ENCODE data around the gene GALNT10.

GALNT10 gene

GRCh38 chr5:154269414-154269813, 78.9 kb downstream of the GALNT10 start:
- no peak for FAIRE-seq

- FAIRE-seq, result no peak
Measured at GRCh38 chr5:154271466-154271865, 80.9 kb downstream of the GALNT10 start.

DNA sequence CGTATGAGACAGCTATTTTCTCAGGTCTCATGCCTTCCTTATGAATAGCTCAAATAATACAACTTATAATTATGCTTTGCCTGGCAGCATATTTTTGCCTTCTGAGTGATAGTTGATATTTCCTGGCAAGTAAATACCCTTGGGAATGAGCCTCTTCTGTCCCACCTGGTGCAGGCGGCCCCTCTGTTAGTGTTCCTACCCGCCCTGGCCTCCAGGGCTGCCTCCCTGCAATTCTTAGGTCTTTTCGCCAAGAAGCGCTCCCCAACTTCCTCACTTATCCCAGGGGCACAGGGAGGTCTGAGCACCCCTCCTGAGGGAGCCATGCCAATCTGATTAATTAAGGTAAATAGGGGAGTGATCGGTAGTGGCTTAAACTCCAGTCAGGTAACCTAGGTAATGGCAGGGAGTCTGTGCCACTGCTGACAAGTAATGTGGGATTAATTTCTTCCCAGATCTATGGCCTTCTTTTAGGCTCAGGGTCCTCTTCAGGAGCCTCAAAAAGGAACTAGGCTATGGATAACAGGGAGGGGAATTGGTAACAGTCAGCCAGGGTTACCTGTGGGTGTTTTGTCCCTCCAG, 81.5 kb downstream of the GALNT10 start:
- FAIRE-seq, result no peak

DNA sequence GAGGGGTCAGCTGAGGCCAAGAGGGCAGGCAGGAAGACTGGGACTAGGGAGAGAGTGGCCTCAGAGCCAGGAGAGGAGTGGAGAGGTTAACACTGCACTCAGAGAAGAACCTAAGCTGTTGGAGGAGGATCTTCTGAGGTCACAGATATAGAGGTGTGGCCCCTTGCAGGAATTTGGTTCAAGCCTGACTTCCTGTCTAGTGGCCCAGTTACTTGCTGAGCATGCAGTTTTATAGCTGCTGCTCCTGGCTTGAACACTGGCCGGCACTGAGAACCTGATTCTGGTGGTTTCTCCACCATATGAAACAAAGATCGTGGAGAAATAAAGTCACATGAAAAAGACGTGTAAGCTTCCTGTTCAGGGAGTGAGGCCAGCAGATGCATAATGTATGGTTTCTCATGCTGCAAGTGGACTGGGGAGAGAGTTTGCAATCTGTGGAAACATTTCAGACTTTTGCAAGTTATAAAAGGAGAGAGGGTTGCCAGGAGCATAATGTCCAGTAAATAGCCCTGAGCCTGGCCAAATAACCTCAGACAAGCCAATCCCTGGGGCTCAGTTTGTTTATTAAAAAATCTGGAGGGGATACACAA, 82.6 kb downstream of the GALNT10 start:
- FAIRE-seq, result no peak

DNA sequence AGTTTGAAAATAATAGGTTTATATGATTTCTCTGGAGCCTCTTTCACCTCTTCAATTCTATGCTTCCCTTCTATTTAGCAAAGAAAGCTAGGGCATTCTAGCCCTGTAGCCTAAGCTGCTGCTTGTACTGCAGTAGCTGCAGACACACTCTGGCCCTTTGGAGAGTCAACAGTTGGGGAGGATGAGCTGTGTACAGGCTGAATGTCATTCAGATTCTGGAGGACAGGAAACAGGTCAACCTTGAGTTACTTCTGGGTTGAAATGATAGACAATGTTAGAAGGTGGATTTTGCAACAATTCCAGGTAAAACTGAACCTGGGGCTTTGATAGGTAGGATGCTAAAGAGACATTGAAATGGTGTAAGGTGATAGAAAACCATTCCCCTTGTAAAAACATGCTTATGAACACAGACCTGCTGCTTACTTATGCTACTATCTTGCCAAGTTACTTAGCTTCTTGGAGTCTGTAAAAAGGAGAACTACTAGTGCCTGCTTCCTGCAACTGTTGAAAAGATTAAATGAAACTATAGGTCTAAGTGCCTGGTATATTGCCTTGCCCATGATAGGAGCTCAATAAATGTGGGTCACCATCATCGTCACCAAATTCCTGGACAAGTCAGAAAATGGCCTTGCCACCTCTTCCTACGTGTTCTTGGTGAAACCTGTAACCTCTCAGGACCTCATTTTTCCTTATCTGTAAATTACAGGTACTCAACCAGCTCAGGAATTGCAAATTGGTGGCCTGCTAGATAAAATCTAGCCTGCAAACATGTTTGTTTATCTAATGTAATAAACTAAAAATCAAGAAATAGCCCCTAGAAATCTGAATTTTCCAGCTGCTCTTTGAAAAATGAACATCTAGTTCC, 83.7 kb downstream of the GALNT10 start:
- no peak for FAIRE-seq

GRCh38 chr5:154274828-154275185, 84.3 kb downstream of the GALNT10 start:
- FAIRE-seq, result no peak

GRCh38 chr5:154275566-154275965, 85.0 kb downstream of the GALNT10 start:
- FAIRE-seq, result no peak

- FAIRE-seq, result no peak
Measured at GRCh38 chr5:154276261-154276972, 85.9 kb downstream of the GALNT10 start.

GRCh38 chr5:154276973-154277331, 86.4 kb downstream of the GALNT10 start:
- FAIRE-seq, result no peak

DNA sequence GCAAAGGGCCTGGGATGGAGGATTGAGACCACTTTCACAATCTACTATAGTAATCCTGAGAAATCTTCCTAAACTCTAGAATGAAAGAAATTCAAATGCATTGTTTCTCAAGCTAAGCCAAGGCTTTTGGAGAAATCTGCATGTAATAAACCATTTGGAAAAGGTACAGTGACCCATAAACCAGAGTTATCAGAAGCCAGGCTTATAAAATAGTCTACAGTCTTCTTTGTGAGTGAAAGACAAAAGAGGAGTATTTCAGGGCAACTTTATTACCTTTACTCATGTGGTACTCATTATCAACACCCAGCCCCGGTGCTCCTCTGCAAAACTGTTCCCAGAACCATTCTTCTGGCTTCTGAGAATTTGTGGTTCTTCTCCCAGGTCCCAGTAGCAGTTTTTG, 87.0 kb downstream of the GALNT10 start:
- no peak for FAIRE-seq

DNA sequence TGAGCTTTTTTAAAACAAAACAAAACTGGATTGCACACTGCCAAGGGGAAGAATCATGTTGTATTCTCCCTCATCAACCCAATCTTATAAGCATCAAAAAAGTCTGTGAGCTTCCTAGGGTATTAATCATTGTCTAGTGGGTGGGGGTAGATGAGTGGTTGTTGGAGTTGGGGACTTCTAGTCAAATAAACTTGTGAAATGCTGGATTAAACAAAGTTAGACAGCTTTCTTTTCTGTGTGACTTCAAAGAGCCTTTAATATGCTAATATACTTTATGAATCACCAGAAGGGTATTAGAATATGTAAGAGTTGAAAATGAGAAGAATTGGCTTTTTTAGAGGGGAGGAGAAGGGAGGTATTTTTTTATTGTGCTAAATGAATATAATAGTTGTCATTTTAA, 87.7 kb downstream of the GALNT10 start:
- no peak for FAIRE-seq

GRCh38 chr5:154278908-154279307, 88.4 kb downstream of the GALNT10 start:
- no peak for FAIRE-seq

DNA sequence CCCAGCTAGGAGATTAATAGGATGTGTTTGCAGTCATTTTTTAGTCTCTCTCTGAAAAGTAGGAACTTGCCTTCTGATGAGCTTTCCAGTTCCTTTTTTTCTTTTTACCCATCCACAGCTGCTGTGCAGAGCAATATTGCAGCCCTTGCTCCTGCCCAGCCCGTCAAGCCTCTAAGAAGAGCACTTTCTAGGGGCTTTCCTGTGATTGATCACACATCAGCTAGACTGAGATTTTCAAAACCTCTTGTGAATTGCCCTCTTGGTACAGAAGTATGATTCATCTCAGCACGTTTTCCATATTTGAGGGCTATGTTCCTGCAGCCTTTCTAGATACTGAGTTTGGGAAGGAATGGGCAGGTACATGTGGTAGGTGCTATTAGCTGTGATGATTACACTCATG, 93.9 kb downstream of the GALNT10 start:
- no peak for FAIRE-seq

GRCh38 chr5:154285661-154286408, 95.3 kb downstream of the GALNT10 start:
- FAIRE-seq, result no peak

DNA sequence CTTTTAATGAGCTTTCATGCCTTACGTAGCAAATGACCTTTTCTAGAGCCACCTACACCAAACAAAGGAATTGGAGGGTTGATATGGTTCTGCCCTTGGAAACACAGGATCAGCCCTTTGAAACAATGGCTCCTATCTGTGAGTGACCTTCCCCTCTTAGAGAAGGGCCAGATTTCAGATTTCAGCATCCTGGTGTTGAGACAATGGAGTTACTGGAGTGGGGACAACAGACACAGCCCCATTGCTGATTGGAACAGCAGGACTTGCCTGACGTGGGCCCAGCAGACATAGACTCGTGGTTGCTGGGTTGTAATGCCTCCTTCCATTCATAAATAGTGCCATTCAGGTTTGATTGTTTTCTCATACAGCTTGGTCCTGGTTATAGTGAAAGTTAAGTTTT, 96.0 kb downstream of the GALNT10 start:
- no peak for FAIRE-seq

DNA sequence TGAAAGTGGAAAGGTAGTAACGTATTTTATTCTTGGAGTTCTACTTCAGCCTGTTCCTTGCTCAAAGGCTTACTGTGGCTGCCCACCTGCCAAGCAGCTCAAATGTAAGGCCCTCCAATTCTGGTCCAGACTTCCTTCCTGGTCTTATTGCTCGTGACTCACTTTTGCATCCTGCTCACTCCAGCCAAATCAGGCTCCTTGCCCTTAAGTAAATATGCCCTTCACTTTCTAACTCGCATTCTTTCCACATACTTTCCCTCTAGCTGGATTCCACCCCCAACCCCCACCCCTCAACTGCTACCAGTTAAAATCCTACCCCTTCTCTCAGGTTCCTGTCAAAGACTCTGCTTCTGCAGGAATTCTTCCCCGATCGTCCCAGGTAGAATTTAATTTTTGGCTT, 96.6 kb downstream of the GALNT10 start:
- no peak for FAIRE-seq

DNA sequence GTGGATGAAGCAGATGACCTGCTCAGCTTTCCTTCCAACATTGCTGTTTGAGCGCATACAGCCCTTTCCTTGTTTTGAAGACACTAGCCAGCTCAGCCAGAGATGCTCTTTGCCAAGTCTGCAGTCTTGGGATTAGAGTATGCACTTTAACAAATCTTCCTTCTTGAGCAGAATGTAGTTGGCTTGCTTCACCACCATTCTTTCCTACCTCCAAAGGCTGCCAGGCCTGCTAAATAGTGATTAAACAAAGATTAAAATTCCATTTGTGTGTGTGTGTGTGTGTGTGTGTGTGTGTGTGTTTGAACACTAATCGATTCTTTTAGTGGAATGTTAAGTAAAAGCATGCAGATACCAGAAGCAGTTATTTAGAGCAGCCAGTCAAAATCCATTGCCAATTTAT, 97.6 kb downstream of the GALNT10 start:
- no peak for FAIRE-seq

DNA sequence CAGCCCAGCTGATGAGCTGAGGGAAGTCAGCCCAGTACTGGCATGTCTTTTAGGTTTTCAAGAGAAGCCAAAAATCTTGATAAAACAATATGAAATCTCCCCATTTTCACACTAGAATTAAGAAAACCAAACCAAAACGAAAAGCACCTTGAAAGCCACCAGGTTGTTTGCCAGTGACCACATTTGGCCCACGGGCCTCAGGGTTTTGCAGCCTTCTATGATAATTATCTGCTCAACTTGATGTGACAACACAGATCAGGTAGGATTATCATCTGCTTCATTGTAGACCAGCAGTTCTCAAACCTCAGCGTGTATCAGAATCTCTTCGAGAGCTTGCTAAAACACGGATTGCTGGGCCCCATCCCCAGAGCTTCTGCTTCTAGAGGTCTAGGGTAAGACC, 101.4 kb downstream of the GALNT10 start:
- no peak for FAIRE-seq

- no peak for FAIRE-seq
Measured at GRCh38 chr5:154293219-154293618, 102.7 kb downstream of the GALNT10 start.

- FAIRE-seq, result no peak
Measured at GRCh38 chr5:154295551-154295950, 105.0 kb downstream of the GALNT10 start.

DNA sequence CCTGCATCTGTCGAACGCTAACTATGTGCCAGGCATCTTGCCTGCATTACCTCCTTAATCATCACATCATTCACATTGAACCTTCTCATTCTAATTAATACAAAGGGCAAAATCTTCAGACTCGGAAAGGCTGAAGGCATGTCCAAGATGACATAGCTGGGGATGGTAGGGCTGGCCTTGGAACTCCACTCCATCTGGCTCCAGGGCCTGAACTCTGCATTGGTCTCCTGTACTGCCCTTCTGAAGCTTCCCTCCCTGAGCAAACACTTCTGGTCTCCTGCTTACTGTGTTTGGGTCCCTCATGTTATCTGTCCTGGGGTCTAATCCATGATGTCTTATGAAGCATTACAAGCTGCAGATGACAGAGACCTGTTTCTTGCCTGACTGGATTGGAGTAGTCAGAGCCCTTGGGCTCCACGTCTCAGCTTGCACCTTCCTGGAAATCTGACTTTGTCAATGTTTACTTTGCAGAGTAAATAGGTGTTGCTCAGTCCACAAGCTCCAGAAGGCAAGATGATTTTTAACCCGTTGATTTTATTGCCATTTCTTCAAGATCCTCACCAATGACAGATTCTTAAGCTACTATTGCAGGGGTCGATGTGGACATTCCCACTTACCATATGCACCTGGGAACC, 106.1 kb downstream of the GALNT10 start:
- FAIRE-seq, result no peak

DNA sequence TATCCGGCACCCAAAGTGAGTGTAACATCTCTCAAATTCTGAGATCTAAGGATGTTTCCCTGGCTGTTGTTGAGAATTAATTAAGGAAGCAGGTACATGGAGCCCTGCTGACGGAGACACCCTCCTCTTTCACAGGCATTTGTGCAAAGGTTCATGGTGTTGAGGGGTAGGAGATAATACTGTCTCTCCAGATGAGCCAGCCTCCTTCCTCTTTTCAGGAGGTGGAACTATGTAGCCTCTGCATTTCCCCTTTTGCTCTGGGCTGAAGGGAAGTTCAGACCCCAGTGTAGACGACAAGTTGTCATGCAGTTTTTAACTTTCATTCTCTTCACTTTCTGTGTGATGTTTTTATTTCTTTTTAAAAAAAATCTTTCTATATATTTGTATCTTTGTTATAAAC, 107.5 kb downstream of the GALNT10 start:
- no peak for FAIRE-seq

Data from A204.1 (cell line).